Activated T-helper 1 cell treated with Interleukin-2 at 50 U/mL for 16 hours (primary cell): ENCODE measurements around the gene PTPRN2.

Source experiments
- DNase-seq: peaks from one replicate; pipeline ENCODE4 v3.0.0-alpha.2; 2020; ENCODE audit warnings: low read depth

PTPRN2 gene

GRCh38 chr7:157641866-157642265 is 945.8 kb downstream of the PTPRN2 start:
- no peak for DNase-seq

GRCh38 chr7:157640144-157640543 is 947.5 kb downstream of the PTPRN2 start:
- no peak for DNase-seq

GRCh38 chr7:157638563-157638962 is 949.1 kb downstream of the PTPRN2 start:
- DNase-seq: no peak

GRCh38 chr7:157637216-157637949 is 950.2 kb downstream of the PTPRN2 start:
- DNase-seq: no peak

GRCh38 chr7:157635669-157636068 is 952.0 kb downstream of the PTPRN2 start:
- no peak for DNase-seq

GRCh38 chr7:157635148-157635500 is 952.5 kb downstream of the PTPRN2 start:
- DNase-seq: no peak

- no peak for DNase-seq
Observed at GRCh38 chr7:157634401-157635147, 953.0 kb downstream of the PTPRN2 start.

GRCh38 chr7:157633465-157634185 is 954.0 kb downstream of the PTPRN2 start:
- DNase-seq: no peak

GRCh38 chr7:157630301-157630853 is 957.2 kb downstream of the PTPRN2 start:
- DNase-seq: no peak

GRCh38 chr7:157628456-157628855 is 959.2 kb downstream of the PTPRN2 start:
- DNase-seq: no peak

GRCh38 chr7:157627646-157628045 is 960.0 kb downstream of the PTPRN2 start:
- DNase-seq: no peak

- no peak for DNase-seq
Observed at GRCh38 chr7:157627033-157627432, 960.6 kb downstream of the PTPRN2 start.

GRCh38 chr7:157625973-157626742 is 961.5 kb downstream of the PTPRN2 start:
- DNase-seq: no peak

GRCh38 chr7:157623556-157623955 is 964.1 kb downstream of the PTPRN2 start:
- no peak for DNase-seq

- no peak for DNase-seq
Observed at GRCh38 chr7:157622408-157623205, 965.0 kb downstream of the PTPRN2 start.

GRCh38 chr7:157622000-157622399 is 965.6 kb downstream of the PTPRN2 start:
- DNase-seq: no peak

- no peak for DNase-seq
Observed at GRCh38 chr7:157621131-157621681, 966.4 kb downstream of the PTPRN2 start.

- no peak for DNase-seq
Observed at GRCh38 chr7:157620616-157621015, 967.0 kb downstream of the PTPRN2 start.

GRCh38 chr7:157619753-157620525 is 967.7 kb downstream of the PTPRN2 start:
- DNase-seq: no peak
